Activated CD4-positive, alpha-beta memory T cell treated with anti-CD3 and anti-CD28 coated beads for 36 hours (primary cell): ENCODE measurements around the gene SEZ6. TPM values are rescaled to one million over a fixed set of nuclear protein-coding genes. Genes with fewer than 3 reads are reported as not detected.

Source experiments
- CTCF ChIA-PET: fragments of 350-600 bp; sonication (Branson Sonifier 250); formaldehyde crosslinking; loops from one replicate; lab custom pipeline; 2021; ENCODE audit warnings: antibody characterized with exemption, inconsistent platforms; lab: Charles Lee
- POLR2A ChIA-PET: fragments of 350-600 bp; sonication (Branson Sonifier 250); formaldehyde crosslinking; loops from one replicate; lab custom pipeline; 2021; ENCODE audit warnings: antibody characterized with exemption; lab: Charles Lee
- DNase-seq: peaks from one replicate; pipeline ENCODE4 v3.0.0-alpha.2; 2020
- H3K27ac Mint-ChIP-seq: one replicate; pipeline ENCODE4 v1.8.0; 2021; ENCODE audit warnings: mixed read lengths
- H3K27me3 Mint-ChIP-seq: one replicate; pipeline ENCODE4 v1.8.0; 2021; ENCODE audit warnings: mixed read lengths
- H3K36me3 Mint-ChIP-seq: one replicate; pipeline ENCODE4 v1.8.0; 2021; ENCODE audit warnings: mixed read lengths
- H3K4me1 Mint-ChIP-seq: one replicate; pipeline ENCODE4 v1.8.0; 2021; ENCODE audit warnings: low read depth, mixed read lengths
- H3K4me3 Mint-ChIP-seq: one replicate; pipeline ENCODE4 v1.8.0; 2021; ENCODE audit warnings: mild to moderate bottlenecking, mixed read lengths
- H3K9me3 Mint-ChIP-seq: one replicate; pipeline ENCODE4 v1.8.0; 2021; ENCODE audit warnings: mixed read lengths
- intact Hi-C: fragments of 100-400 bp; cut with micrococcal nuclease; formaldehyde crosslinking; loops from one replicate; pipeline ENCODE4 v1.15.1; 2023
- total RNA-seq, 2 experiments: library from RNA; stranded (reverse); gene quantifications; one replicate each; pipeline ENCODE4 v1.2.3, GENCODE V29; 2021

Gene SEZ6
- total RNA-seq, 2 experiments from 2014 or later: not detected

- H3K4me1 Mint-ChIP-seq: peaks cover 17% of the 10 kb centered on the region
- H3K36me3 Mint-ChIP-seq: no peaks in the 10 kb centered on the region
- H3K27ac Mint-ChIP-seq: no peak overlapping the region
- DNase-seq: no peak
- ChIA-PET POLR2A (no interaction called here), CTCF (interaction anchor here (0.8 to 2.8 kb wide), 4 partner anchors 13 to 227 kb away, joined by 3 to 16 read pairs (median 8); no protein-coding TSS in a partner anchor)
- intact Hi-C loops: no loop called here
- H3K27me3 Mint-ChIP-seq: no peaks in the 10 kb centered on the region
- H3K9me3 Mint-ChIP-seq: no peaks in the 10 kb centered on the region
- no peak overlapping the region for H3K4me3 Mint-ChIP-seq
These were observed 27.4 kb downstream of the SEZ6 start for GRCh38 chr17:28978356-28978964.

- no peaks in the 10 kb centered on the region for H3K36me3 Mint-ChIP-seq
- H3K4me1 Mint-ChIP-seq: peaks cover 10% of the 10 kb centered on the region
- CTCF ChIA-PET: interaction anchor here (0.8 to 2.8 kb wide), 4 partner anchors 13 to 226 kb away, joined by 3 to 16 read pairs (median 8); no protein-coding TSS in a partner anchor
- no peaks in the 10 kb centered on the region for H3K27me3 Mint-ChIP-seq
- DNase-seq: no peak
- no peak overlapping the region for H3K27ac Mint-ChIP-seq
- POLR2A ChIA-PET: no interaction called here
- no peak overlapping the region for H3K4me3 Mint-ChIP-seq
- H3K9me3 Mint-ChIP-seq: no peaks in the 10 kb centered on the region
- intact Hi-C loops: no loop called here
These were observed 28.0 kb downstream of the SEZ6 start for GRCh38 chr17:28977659-28978355.

- H3K4me1 Mint-ChIP-seq: no peaks in the 10 kb centered on the region
- ChIA-PET POLR2A (no interaction called here), CTCF (no interaction called here)
- intact Hi-C loops: no loop called here
- no peak overlapping the region for H3K4me3 Mint-ChIP-seq
- H3K27me3 Mint-ChIP-seq: no peaks in the 10 kb centered on the region
- no peak overlapping the region for H3K27ac Mint-ChIP-seq
- no peaks in the 10 kb centered on the region for H3K9me3 Mint-ChIP-seq
- H3K36me3 Mint-ChIP-seq: no peaks in the 10 kb centered on the region
- DNase-seq: no peak
These were observed 30.2 kb downstream of the SEZ6 start for GRCh38 chr17:28975646-28976045.

DNA sequence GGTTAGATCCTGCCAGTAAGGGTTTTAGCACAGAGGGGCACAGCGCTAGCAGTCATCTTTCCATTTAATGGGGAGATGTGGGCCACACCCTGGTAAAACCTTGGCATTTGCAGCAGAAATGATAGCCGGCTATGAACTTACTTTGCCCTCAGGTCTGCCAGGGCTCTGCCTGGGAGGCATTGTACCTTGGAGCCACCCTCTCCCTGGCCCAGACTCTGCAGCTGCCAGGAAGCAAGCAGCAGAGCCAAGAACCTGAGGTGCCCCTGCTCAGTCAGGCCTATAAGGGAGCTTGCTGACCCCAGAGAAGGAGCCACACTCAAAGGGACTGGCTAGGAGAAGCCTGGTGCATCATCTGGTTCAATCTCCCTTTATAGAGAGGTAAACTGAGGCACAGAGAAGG lies 30.8 kb downstream of the SEZ6 start:
- H3K27ac Mint-ChIP-seq: no peak overlapping the region
- no peaks in the 10 kb centered on the region for H3K4me1 Mint-ChIP-seq
- H3K9me3 Mint-ChIP-seq: no peaks in the 10 kb centered on the region
- no peak for DNase-seq
- POLR2A ChIA-PET: no interaction called here
- CTCF ChIA-PET: no interaction called here
- no peak overlapping the region for H3K4me3 Mint-ChIP-seq
- no peaks in the 10 kb centered on the region for H3K27me3 Mint-ChIP-seq
- H3K36me3 Mint-ChIP-seq: no peaks in the 10 kb centered on the region
- intact Hi-C loops: no loop called here

DNA sequence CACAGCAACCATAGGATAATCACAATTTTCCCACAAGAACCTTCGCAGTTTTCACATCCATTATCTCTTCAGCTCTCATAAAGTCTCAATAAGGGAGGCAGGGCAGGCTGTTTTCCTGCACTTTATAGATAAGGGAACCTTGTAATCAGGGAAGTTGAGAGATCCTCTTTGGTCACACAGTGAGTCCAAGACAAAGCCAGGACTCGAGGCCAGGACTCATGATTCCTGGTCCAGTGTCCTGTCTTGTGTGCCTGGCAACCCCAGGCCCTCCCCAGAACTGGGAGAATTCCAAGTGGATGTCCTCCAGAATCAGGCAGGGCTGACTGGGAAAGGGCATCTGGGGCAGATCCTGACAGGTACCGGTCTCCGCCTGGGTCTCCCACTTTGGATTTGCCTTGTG lies 31.4 kb downstream of the SEZ6 start:
- no peaks in the 10 kb centered on the region for H3K27me3 Mint-ChIP-seq
- no peaks in the 10 kb centered on the region for H3K36me3 Mint-ChIP-seq
- H3K27ac Mint-ChIP-seq: no peak overlapping the region
- H3K9me3 Mint-ChIP-seq: no peaks in the 10 kb centered on the region
- CTCF ChIA-PET: interaction anchor here (1.1 to 2.1 kb wide), 4 partner anchors 9 to 245 kb away, joined by 3 to 15 read pairs (median 6); no protein-coding TSS in a partner anchor
- DNase-seq: no peak
- no peaks in the 10 kb centered on the region for H3K4me1 Mint-ChIP-seq
- no peak overlapping the region for H3K4me3 Mint-ChIP-seq
- POLR2A ChIA-PET: no interaction called here
- intact Hi-C loops: no loop called here

GRCh38 chr17:28973425-28973824 lies 32.4 kb downstream of the SEZ6 start:
- CTCF ChIA-PET: interaction anchor here (1.0 to 2.1 kb wide), 5 partner anchors 8 to 246 kb away, joined by 3 to 15 read pairs (median 4); no protein-coding TSS in a partner anchor
- intact Hi-C loops: no loop called here
- Mint-ChIP-seq H3K36me3 (no peaks in the 10 kb centered on the region), H3K9me3 (no peaks in the 10 kb centered on the region), H3K27ac (no peak overlapping the region), H3K4me1 (no peaks in the 10 kb centered on the region), H3K4me3 (no peak overlapping the region), H3K27me3 (no peaks in the 10 kb centered on the region)
- POLR2A ChIA-PET: no interaction called here
- no peak for DNase-seq

- ChIA-PET POLR2A (no interaction called here), CTCF (interaction anchor here (1.0 to 2.1 kb wide), 2 partner anchors 141 to 144 kb away, joined by 3 to 15 read pairs; no protein-coding TSS in a partner anchor)
- DNase-seq: no peak
- H3K4me3 Mint-ChIP-seq: no peak overlapping the region
- no peak overlapping the region for H3K27ac Mint-ChIP-seq
- intact Hi-C loops: no loop called here
- H3K27me3 Mint-ChIP-seq: no peaks in the 10 kb centered on the region
- H3K36me3 Mint-ChIP-seq: no peaks in the 10 kb centered on the region
- no peaks in the 10 kb centered on the region for H3K9me3 Mint-ChIP-seq
- H3K4me1 Mint-ChIP-seq: no peaks in the 10 kb centered on the region
These were observed 33.4 kb downstream of the SEZ6 start for GRCh38 chr17:28972437-28972836.

GRCh38 chr17:28970879-28971278 lies 35.0 kb downstream of the SEZ6 start:
- Mint-ChIP-seq H3K36me3 (no peaks in the 10 kb centered on the region), H3K9me3 (no peaks in the 10 kb centered on the region), H3K27me3 (no peaks in the 10 kb centered on the region), H3K27ac (no peak overlapping the region), H3K4me3 (no peak overlapping the region), H3K4me1 (no peaks in the 10 kb centered on the region)
- ChIA-PET POLR2A (no interaction called here), CTCF (interaction anchor here (1.3 kb wide), 1 partner anchor 17 kb away, joined by 6 read pairs; no protein-coding TSS in a partner anchor)
- no peak for DNase-seq
- intact Hi-C loops: no loop called here

- ChIA-PET CTCF (interaction anchor here (1.3 to 3.9 kb wide), 3 partner anchors 16 to 146 kb away, joined by 6 to 41 read pairs (median 26); no protein-coding TSS in a partner anchor), POLR2A (no interaction called here)
- Mint-ChIP-seq H3K4me3 (no peak overlapping the region), H3K9me3 (no peaks in the 10 kb centered on the region), H3K27ac (no peak overlapping the region), H3K36me3 (no peaks in the 10 kb centered on the region), H3K27me3 (no peaks in the 10 kb centered on the region), H3K4me1 (no peaks in the 10 kb centered on the region)
- intact Hi-C loops: no loop called here
- no peak for DNase-seq
These were observed 36.0 kb downstream of the SEZ6 start for GRCh38 chr17:28969706-28970393.

GRCh38 chr17:28968914-28969295 lies 36.9 kb downstream of the SEZ6 start:
- Mint-ChIP-seq H3K9me3 (no peaks in the 10 kb centered on the region), H3K36me3 (no peaks in the 10 kb centered on the region)
- CTCF ChIA-PET: interaction anchor here (2.8 to 3.9 kb wide), 2 partner anchors 143 to 147 kb away, joined by 26 to 41 read pairs; no protein-coding TSS in a partner anchor

GRCh38 chr17:28968231-28968913 lies 37.5 kb downstream of the SEZ6 start:
- H3K9me3 Mint-ChIP-seq: no peaks in the 10 kb centered on the region
- H3K4me1 Mint-ChIP-seq: no peaks in the 10 kb centered on the region
- intact Hi-C loops: no loop called here
- no peak overlapping the region for H3K4me3 Mint-ChIP-seq
- ChIA-PET POLR2A (no interaction called here), CTCF (interaction anchor here (2.8 to 3.9 kb wide), 2 partner anchors 144 to 148 kb away, joined by 26 to 41 read pairs; no protein-coding TSS in a partner anchor)
- no peaks in the 10 kb centered on the region for H3K36me3 Mint-ChIP-seq
- DNase-seq: no peak
- no peak overlapping the region for H3K27ac Mint-ChIP-seq
- peaks cover 9% of the 10 kb centered on the region for H3K27me3 Mint-ChIP-seq

More at GRCh38 chr17:28968914-28969295, 36.9 kb downstream of the SEZ6 start:
- Mint-ChIP-seq H3K4me3 (no peak overlapping the region), H3K27ac (no peak overlapping the region), H3K4me1 (no peaks in the 10 kb centered on the region), H3K27me3 (peaks cover 4% of the 10 kb centered on the region)
- POLR2A ChIA-PET: no interaction called here
- no peak for DNase-seq
- intact Hi-C loops: no loop called here
